ENCODE results near the gene VPS18. TPM values are rescaled to one million over a fixed set of nuclear protein-coding genes. Genes with fewer than 3 reads are reported as not detected.

The VPS18 gene
- total RNA-seq, 1 donor from 2014 or later = 37.6 TPM

GRCh38 chr15:40879609-40880008 lies 14.6 kb upstream of the VPS18 start:
- Histone ChIP-seq H3K36me3 (ENCODE audit: insufficient read depth, low read length) (no peaks in the 10 kb centered on the region), H3K79me2 (ENCODE audit: insufficient read depth, low read length) (no peaks in the 10 kb centered on the region), H3K27ac (ENCODE audit: low read depth, low read length) (no peak overlapping the region), H4K20me1 (ENCODE audit: insufficient read depth, low read length) (no peaks in the 10 kb centered on the region), H3K4me1 (ENCODE audit: insufficient read depth, low read length) (no peaks in the 10 kb centered on the region), H3K4me3 (ENCODE audit: insufficient read depth, low read depth, low read length) (no peak overlapping the region), H3K4me2 (ENCODE audit: low read length) (no peak overlapping the region), H2AFZ (ENCODE audit: low read depth, low read length) (no peak overlapping the region), H3K9ac (ENCODE audit: low read length) (no peak overlapping the region), H3K27me3 (ENCODE audit: insufficient read depth, low read length) (peaks cover under 1% of the 10 kb centered on the region), H3K9me3 (ENCODE audit: insufficient read depth, low read depth, low read length) (no peaks in the 10 kb centered on the region)
- H3K4me1 Mint-ChIP-seq (ENCODE audit: low read depth, unreplicated experiment) = peaks cover 3% of the 10 kb centered on the region
- FAIRE-seq (no peak), DNase-seq (ENCODE audit: low read depth) (no peak)
- no peak overlapping the region for H3K4me3 Mint-ChIP-seq (ENCODE audit: unreplicated experiment)
- H3K36me3 Mint-ChIP-seq (ENCODE audit: low read depth, unreplicated experiment) = no peaks in the 10 kb centered on the region
- no peaks in the 10 kb centered on the region for H3K9me3 Mint-ChIP-seq (ENCODE audit: unreplicated experiment)
- no peak overlapping the region for H3K27ac Mint-ChIP-seq (ENCODE audit: unreplicated experiment)
- TF ChIP-seq EZH2 (IDR thresholded peaks at IDR 0.05; ENCODE audit: insufficient read depth, low read length) = no peak
- no peak for TF ChIP-seq CTCF (IDR thresholded peaks at IDR 0.05; ENCODE audit: insufficient read depth, low read depth, low read length)
- H3K27me3 Mint-ChIP-seq (ENCODE audit: low read depth, unreplicated experiment) = no peaks in the 10 kb centered on the region

DNA sequence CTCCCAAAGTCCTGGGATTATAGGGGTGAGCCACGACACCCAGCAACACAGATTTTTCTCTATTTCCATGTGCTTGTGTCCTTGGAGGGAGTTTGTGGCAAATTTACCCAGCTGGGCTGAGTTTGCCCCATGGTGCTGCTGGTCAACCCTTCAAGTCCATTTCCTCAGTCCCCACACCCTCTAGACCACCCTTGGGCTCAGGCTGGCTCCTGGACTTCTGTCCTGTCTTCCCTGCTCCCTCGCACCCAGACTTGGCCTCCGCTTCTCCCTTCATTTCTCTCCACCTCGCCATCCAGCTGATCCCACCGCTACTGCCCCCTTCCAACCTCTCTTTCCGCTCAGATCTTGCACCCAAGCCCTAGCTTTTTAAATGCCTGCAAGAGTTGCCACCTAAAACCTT lies 12.9 kb upstream of the VPS18 start:
- H2AFZ ChIP-seq (ENCODE audit: low read depth, low read length) = no peak overlapping the region
- no peaks in the 10 kb centered on the region for H3K9me3 ChIP-seq (ENCODE audit: insufficient read depth, low read depth, low read length)
- no peak overlapping the region for H3K27ac ChIP-seq (ENCODE audit: low read depth, low read length)
- H3K9ac ChIP-seq (ENCODE audit: low read length) = no peak overlapping the region
- no peaks in the 10 kb centered on the region for H3K79me2 ChIP-seq (ENCODE audit: insufficient read depth, low read length)
- H3K4me3 Mint-ChIP-seq (ENCODE audit: unreplicated experiment) = no peak overlapping the region
- H3K4me1 ChIP-seq (ENCODE audit: insufficient read depth, low read length) = no peaks in the 10 kb centered on the region
- H3K36me3 Mint-ChIP-seq (ENCODE audit: low read depth, unreplicated experiment) = no peaks in the 10 kb centered on the region
- no peak overlapping the region for H3K27ac Mint-ChIP-seq (ENCODE audit: unreplicated experiment)
- no peaks in the 10 kb centered on the region for H3K27me3 Mint-ChIP-seq (ENCODE audit: low read depth, unreplicated experiment)
- TF ChIP-seq CTCF (IDR thresholded peaks at IDR 0.05; ENCODE audit: insufficient read depth, low read depth, low read length) (no peak), EZH2 (IDR thresholded peaks at IDR 0.05; ENCODE audit: insufficient read depth, low read length) (no peak)
- no peaks in the 10 kb centered on the region for H4K20me1 ChIP-seq (ENCODE audit: insufficient read depth, low read length)
- DNase-seq (ENCODE audit: low read depth) (no peak), FAIRE-seq (no peak)
- H3K9me3 Mint-ChIP-seq (ENCODE audit: unreplicated experiment) = no peaks in the 10 kb centered on the region
- no peaks in the 10 kb centered on the region for H3K36me3 ChIP-seq (ENCODE audit: insufficient read depth, low read length)
- no peak overlapping the region for H3K4me2 ChIP-seq (ENCODE audit: low read length)
- H3K27me3 ChIP-seq (ENCODE audit: insufficient read depth, low read length) = no peaks in the 10 kb centered on the region
- no peak overlapping the region for H3K4me3 ChIP-seq (ENCODE audit: insufficient read depth, low read depth, low read length)
- peaks cover 3% of the 10 kb centered on the region for H3K4me1 Mint-ChIP-seq (ENCODE audit: low read depth, unreplicated experiment)

- TF ChIP-seq EZH2 (IDR thresholded peaks at IDR 0.05; ENCODE audit: insufficient read depth, low read length) (no peak), CTCF (IDR thresholded peaks at IDR 0.05; ENCODE audit: insufficient read depth, low read depth, low read length) (no peak)
- H3K79me2 ChIP-seq (ENCODE audit: insufficient read depth, low read length) = no peaks in the 10 kb centered on the region
- no peaks in the 10 kb centered on the region for H3K36me3 ChIP-seq (ENCODE audit: insufficient read depth, low read length)
- no peaks in the 10 kb centered on the region for H3K27me3 ChIP-seq (ENCODE audit: insufficient read depth, low read length)
- H3K9ac ChIP-seq (ENCODE audit: low read length) = no peak overlapping the region
- Mint-ChIP-seq H3K9me3 (ENCODE audit: unreplicated experiment) (no peaks in the 10 kb centered on the region), H3K27ac (ENCODE audit: unreplicated experiment) (no peak overlapping the region), H3K27me3 (ENCODE audit: low read depth, unreplicated experiment) (no peaks in the 10 kb centered on the region), H3K4me3 (ENCODE audit: unreplicated experiment) (no peak overlapping the region), H3K36me3 (ENCODE audit: low read depth, unreplicated experiment) (no peaks in the 10 kb centered on the region), H3K4me1 (ENCODE audit: low read depth, unreplicated experiment) (no peaks in the 10 kb centered on the region)
- H3K4me2 ChIP-seq (ENCODE audit: low read length) = no peak overlapping the region
- H2AFZ ChIP-seq (ENCODE audit: low read depth, low read length) = no peak overlapping the region
- H3K4me1 ChIP-seq (ENCODE audit: insufficient read depth, low read length) = no peaks in the 10 kb centered on the region
- no peak overlapping the region for H3K4me3 ChIP-seq (ENCODE audit: insufficient read depth, low read depth, low read length)
- H4K20me1 ChIP-seq (ENCODE audit: insufficient read depth, low read length) = no peaks in the 10 kb centered on the region
- no peak overlapping the region for H3K27ac ChIP-seq (ENCODE audit: low read depth, low read length)
- FAIRE-seq (no peak), DNase-seq (ENCODE audit: low read depth) (no peak)
- no peaks in the 10 kb centered on the region for H3K9me3 ChIP-seq (ENCODE audit: insufficient read depth, low read depth, low read length)
These were observed 7.7 kb upstream of the VPS18 start for GRCh38 chr15:40886586-40886985.

Measured in astrocyte (in vitro differentiated cells and primary cell).